Measurements from ENCODE around the gene IYD.
"Not testable (repeated sequence)": the region's sequence is repeated elsewhere in the genome, so short reads cannot be mapped to it uniquely, and the experiment has no call there.

IYD gene

DNA sequence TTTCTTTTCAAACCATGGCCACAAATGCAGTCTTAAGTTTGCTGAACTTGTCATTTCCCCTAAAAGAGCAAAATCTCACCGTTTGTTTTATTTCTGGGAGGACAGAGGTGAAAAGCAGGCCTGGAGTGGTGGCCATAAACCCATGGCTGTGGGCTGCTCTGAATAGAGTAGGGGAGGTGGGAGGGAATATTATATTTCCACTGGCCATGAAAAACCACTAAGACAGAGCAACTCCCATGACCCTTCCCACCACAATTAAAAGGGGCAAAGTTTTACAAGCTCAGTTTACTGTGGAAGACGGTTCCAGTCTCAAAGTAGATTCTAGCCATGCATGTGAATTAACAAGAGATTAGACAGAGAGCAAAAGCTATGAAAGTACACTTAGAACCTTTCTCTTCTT, 59.0 kb downstream of the IYD start:
- no peak for DNase-seq

DNA sequence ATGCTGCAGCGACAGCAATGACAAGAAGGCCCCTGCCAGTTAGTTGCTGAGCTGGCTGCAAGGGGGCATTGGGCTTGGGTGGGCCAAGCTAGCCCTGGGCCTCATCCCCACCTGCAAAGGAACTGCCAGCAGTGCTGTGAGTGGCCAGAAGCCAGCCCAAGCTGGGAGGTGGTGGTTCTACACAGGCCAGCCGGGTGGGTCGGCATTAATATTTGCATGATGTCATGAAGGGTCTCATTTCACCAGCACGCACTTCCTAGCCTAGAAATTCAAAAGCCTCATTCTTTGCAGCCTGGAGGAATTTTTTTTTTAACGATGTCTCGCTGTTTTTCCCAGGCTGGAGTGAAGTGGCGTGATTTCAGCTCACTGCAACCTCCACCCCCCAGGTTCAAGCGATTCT, 62.0 kb downstream of the IYD start:
- DNase-seq, result no peak

DNA sequence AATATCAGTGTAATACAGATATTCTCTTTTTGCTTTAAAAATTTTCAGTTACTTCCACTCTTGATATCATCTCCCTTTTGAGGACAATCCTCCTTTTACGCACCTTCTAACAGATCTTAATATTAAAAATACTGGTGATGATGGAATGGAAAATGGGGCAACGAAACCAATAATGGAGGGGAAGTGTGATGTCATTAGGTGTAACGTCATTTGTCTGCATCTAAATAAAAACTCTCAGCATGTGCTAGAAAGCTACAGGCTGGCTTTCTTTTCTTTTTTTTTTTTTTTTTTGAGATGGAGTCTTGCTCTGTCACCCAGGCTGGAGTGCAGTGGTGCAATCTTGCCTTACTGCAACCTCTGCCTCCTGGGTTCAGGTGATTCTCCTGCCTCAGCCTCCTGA, 66.5 kb downstream of the IYD start:
- DNase-seq, result no peak

DNA sequence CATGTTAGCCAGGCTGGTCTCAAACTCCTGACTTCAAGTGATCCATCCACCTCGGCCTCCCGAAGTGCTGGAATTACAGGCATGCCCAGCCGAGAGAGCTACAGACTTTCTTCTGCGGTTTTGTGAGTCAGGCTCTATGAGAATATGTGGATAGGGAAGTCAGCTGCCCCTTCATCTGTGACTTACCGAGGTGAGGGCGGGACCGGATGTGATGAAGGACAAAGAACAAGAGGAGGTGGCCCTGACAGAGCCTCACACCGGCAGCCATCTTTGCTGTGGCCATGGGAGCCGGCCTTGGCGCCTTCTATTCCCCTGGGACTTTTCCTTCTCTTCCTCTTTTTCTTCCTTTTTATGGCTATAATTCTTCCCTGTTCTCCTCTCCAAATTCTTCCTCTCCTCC, 67.0 kb downstream of the IYD start:
- DNase-seq, result no peak

DNA sequence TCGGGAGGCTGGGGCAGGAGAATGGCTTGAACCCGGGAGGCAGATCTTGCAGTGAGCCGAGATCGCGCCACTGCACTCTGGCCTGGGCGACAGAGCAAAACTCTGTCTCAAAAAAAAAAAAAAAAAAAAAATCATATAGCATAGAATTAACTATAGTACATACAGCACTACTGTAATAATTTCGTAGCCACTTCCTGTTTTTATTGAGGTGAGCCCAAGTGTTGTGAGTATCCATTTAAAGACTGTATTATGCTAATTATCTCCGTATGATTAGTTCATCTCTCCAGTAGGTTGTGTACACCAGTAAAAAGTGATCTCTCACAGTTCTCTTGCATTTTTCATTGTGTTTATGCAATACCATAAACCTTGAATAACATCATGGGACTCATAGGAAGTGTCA, 70.6 kb downstream of the IYD start:
- DNase-seq, result no peak

DNA sequence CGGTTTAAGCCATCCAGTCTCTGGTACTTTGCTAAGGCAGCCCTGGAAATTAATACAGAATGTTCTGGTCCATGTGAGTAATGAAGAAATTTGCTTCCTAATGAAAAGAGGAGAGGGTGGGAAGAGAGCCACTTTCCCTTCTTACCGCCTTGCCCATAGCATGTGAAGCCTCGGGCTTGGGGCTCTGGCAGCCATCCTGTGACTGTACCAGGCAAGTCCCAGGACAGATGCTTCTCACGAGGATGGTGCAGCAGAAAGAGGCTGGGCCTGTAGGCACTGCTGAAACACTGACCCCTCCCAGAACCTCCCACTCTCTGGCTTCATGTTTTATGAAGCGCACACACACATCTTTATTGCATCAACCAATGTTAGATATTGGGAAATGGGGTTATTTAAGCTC, 74.8 kb downstream of the IYD start:
- no peak for DNase-seq

DNA sequence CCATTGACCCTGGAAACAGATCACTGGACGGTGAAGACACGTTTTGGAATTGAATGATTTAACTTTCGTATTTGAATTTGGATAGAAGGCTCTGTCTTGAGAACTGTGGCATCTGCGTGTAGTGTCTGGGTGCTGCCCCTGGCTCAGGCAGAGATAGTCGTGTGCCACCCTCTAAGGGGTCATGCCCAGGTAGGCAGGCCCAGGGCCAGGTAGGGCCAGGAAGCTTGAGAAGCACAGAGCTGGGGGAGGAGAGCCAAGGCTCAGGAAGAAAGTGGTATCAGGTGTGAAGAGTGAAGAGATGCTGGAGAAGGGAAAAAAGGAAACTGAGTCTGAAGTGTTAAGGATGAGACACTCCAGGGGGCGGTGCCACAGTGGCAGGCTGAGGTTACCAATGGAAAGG, 75.5 kb downstream of the IYD start:
- DNase-seq, result no peak

DNA sequence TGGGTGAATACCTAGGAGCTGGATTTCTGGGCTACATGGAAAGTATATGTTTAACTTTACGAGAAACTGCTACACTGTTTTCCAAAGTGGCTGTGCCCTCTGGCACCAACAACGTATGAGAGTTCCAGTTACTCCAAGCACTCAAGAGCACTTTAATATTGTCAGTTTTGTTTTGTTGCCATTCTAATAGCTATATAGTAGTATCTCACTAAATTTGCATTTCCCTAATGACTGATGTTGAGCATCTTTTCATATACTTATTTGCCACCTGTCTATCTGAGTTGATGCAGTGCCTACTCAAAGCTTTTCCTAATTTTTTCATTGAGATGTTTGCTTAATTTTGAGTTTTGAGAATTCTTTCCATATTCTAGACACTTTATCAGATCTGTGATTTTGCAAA, 76.7 kb downstream of the IYD start:
- no peak for DNase-seq

DNA sequence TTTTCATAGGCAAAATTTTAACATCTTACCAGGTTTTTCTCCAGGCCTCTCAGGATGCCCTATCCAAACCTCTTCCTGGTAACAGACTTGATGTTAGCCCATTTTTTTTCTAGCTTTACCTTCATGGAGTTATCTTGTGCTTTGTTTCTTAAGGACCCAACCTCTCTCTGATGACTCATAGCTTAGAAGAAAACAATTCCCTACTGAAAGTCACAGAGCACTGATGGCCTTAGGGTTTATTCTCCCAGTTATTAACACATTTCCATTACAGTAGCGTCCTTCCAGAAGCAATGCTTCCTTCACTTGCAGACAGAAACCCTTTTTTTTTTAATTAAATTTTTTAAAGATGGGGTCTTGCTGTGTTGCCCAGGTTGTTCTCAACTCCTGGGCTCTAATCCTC, 79.4 kb downstream of the IYD start:
- DNase-seq, result no peak

DNA sequence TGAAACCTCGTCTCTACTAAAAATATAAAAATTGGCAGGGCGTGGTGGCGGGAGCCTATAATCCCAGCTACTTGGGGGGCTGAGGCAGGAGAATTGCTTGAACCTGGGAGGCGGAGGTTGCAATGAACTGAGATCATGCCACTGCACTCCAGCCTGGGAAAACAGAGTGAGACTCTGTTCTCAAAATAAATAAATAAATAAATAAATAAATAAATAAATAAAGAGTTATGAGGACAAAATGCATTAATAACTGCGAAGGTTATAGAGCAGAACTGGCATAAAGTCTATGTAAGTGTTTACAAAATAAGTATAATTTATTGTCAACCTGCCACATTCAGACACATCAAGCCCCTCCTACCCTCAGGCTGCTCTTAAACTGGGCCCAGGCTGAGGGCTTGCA, 80.2 kb downstream of the IYD start:
- DNase-seq, result not testable (repeated sequence)

DNA sequence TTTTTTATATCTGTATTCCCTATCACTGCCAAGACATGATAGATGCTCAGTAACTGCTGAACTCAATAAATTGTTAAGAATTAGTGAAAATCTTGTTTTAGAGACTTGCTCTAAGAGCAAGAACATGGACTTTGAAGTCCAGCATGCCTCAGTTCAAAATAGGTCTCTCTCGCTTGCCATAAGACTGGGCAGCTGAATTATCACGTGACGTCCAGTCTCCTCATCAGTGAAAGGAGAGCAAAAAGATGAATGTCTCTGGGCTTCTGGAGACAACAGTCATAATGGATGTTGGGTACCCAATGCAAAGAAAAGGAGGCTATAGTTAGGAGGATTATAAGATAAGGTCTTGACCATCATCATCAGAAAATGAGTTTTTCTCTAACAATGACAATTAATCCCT, 82.1 kb downstream of the IYD start:
- no peak for DNase-seq

DNA sequence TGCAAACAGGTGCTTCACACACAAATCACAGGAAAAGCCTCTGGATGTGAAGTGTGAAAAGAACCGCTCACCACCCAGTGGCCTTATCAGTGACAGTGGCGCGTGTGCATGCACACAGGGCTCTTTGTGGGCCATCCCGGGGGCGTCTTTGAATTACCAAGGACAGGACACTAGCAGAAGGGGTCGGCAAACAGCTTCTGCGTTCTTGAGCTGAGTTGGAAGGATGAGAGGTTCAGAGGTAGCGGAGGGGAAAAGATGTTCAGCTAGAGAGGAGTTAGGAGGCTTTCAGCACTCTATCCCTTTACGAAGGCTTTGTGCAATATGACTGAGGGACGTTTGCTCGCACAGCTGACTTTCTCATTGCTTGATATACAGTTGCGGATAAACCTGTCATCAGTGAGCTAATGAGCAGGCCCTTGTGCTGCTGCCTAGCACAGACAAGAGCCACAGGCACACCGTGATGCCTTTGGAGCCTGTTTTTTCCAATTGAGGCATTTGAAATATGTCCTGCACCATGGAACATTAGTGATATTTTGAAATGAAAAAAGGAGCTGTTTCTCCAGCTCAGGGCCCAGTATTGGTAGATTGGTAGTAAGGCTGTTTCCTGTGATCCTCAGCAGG, 83.1 kb downstream of the IYD start:
- DNase-seq, result no peak

DNA sequence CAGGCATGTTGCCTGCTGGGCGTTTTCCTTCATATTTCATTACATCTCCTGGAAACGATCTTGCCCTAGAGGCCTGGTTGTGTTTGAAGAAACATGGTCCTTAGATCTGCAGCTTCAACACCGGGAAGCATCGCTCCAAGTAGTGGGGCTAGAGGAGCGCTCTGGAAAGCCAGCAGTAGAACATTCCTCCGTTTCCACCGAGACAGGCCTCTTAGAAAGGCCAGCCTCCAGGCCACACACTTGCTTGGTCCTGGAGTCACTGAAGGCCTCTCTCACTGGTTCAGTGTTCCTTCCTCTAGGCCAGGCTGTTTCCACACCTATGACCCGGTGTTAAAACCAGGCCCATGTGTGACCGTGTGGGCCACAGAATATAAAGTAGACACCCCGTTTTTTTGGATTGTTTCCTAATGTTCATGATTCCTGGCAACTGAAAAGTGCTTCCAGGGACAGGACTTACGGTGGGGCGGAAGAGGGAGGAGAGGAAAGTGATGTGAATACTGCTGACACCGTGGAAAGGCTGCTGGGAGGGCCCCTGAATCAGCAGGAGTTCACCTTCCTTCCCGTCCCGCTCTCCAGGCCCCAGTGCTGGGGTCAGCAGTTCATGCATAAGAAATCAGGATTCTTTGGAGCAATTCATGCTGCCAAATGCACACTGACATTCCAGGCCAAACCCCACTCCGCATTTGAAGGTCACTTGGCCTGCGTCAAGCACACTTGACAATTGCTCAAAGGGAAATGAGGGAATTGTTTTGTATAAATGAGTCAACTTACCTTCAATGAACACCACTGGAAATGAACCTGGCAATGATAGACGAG, 83.8 kb downstream of the IYD start:
- DNase-seq, result no peak

DNA sequence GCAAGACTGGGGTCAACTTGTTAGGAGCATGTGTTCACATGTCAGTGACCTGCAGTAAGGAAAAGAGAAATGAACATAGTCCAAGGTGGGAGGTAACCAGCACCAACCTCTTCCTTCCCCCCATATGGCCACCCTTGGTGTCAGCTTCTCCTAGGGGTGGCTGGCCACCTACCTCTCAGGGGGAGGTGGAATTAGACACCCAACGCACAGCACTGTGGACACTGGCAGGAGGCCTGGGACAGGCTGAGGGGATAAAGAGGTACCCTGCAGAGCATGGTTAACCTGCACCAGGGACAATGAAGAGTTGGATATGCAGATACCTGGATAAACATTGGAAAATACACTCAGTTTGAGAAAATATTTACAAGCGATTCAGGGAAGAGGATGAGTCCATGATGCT, 84.5 kb downstream of the IYD start:
- no peak for DNase-seq

Measured in amygdala (tissue), 56 donors.